Mucosa of rectum (tissue), 2 donors: ENCODE data around the gene KRT17.
"Not testable (repeated sequence)": the region's sequence is repeated elsewhere in the genome, so short reads cannot be mapped to it uniquely, and the experiment has no call there.

Experiments
- H3K27ac ChIP-seq, 2 donors: one replicate each; pipeline ENCODE4 v1.7.0; 2013; ENCODE audit warnings: inconsistent platforms in 2 of 2, low read depth in 2 of 2, low read length in 2 of 2
- H3K27me3 ChIP-seq, 2 donors: one replicate each; pipeline ENCODE4 v1.7.0; 2013; ENCODE audit warnings: low read length in 2 of 2; ENCODE audit not compliant: control insufficient read depth in 2 of 2, insufficient read depth in 2 of 2
- H3K36me3 ChIP-seq, 2 donors: one replicate each; pipeline ENCODE4 v1.7.0; 2013; ENCODE audit warnings: low read length in 2 of 2; ENCODE audit not compliant: control insufficient read depth in 2 of 2, insufficient read depth in 2 of 2
- H3K4me1 ChIP-seq, 2 donors: one replicate each; pipeline ENCODE4 v1.7.0; 2013; ENCODE audit warnings: low read length in 2 of 2, mild to moderate bottlenecking in 1 of 2; ENCODE audit not compliant: control insufficient read depth in 2 of 2, insufficient read depth in 2 of 2
- H3K4me3 ChIP-seq, 2 donors: one replicate each; pipeline ENCODE4 v1.7.0; 2013; ENCODE audit warnings: low read length in 2 of 2
- H3K9ac ChIP-seq, 2 donors: one replicate each; pipeline ENCODE4 v1.7.0; 2013; ENCODE audit warnings: low read length in 2 of 2, low read depth in 1 of 2, mild to moderate bottlenecking in 1 of 2
- H3K9me3 ChIP-seq, 2 donors: one replicate each; pipeline ENCODE4 v1.7.0; 2013; ENCODE audit warnings: low read length in 2 of 2; ENCODE audit not compliant: control insufficient read depth in 2 of 2
- donor health status: healthy.
- donor health status: Normal muscosa, but diverticular disease.

KRT17 gene

GRCh38 chr17:41634639-41635038 lies 10.3 kb upstream of the KRT17 start:
- no peak overlapping the region for H3K4me3 ChIP-seq
- no peaks in the 10 kb centered on the region for H3K27me3 ChIP-seq
- no peaks in the 10 kb centered on the region for H3K9me3 ChIP-seq
- H3K27ac ChIP-seq, result no peak overlapping the region
- H3K36me3 ChIP-seq, result no peaks in the 10 kb centered on the region
- no peak overlapping the region for H3K9ac ChIP-seq
- H3K4me1 ChIP-seq, result peaks cover 5 to 7% of the 10 kb centered on the region in 2 donors

- no peaks in the 10 kb centered on the region for H3K27me3 ChIP-seq
Measured at GRCh38 chr17:41633556-41634199, 9.3 kb upstream of the KRT17 start.

GRCh38 chr17:41632482-41633105 lies 8.2 kb upstream of the KRT17 start:
- H3K27ac ChIP-seq, result no peak overlapping the region
- no peak overlapping the region for H3K9ac ChIP-seq
- no peak overlapping the region for H3K4me3 ChIP-seq
- H3K36me3 ChIP-seq, result no peaks in the 10 kb centered on the region
- no peaks in the 10 kb centered on the region for H3K27me3 ChIP-seq
- peaks cover 5 to 7% of the 10 kb centered on the region in 2 donors for H3K4me1 ChIP-seq
- no peaks in the 10 kb centered on the region for H3K9me3 ChIP-seq

More at GRCh38 chr17:41633556-41634199, 9.3 kb upstream of the KRT17 start:
- Histone ChIP-seq H3K36me3 (no peaks in the 10 kb centered on the region), H3K9me3 (no peaks in the 10 kb centered on the region), H3K27ac (no peak overlapping the region), H3K4me1 (peaks cover 5 to 7% of the 10 kb centered on the region in 2 donors), H3K4me3 (no peak overlapping the region), H3K9ac (no peak overlapping the region)

- Histone ChIP-seq H3K4me3 (no peak overlapping the region), H3K9me3 (no peaks in the 10 kb centered on the region), H3K27ac (no peak overlapping the region), H3K4me1 (peaks cover 5 to 7% of the 10 kb centered on the region in 2 donors), H3K36me3 (no peaks in the 10 kb centered on the region), H3K9ac (no peak overlapping the region), H3K27me3 (no peaks in the 10 kb centered on the region)
Measured at GRCh38 chr17:41631898-41632285, 7.5 kb upstream of the KRT17 start.

GRCh38 chr17:41631025-41631897 lies 6.9 kb upstream of the KRT17 start:
- Histone ChIP-seq H3K4me3 (no peak overlapping the region), H3K9ac (no peak overlapping the region), H3K4me1 (peaks cover 5 to 7% of the 10 kb centered on the region in 2 donors), H3K36me3 (no peaks in the 10 kb centered on the region), H3K9me3 (no peaks in the 10 kb centered on the region), H3K27me3 (no peaks in the 10 kb centered on the region), H3K27ac (no peak overlapping the region)

GRCh38 chr17:41629826-41630670 lies 5.7 kb upstream of the KRT17 start:
- Histone ChIP-seq H3K9me3 (no peaks in the 10 kb centered on the region), H3K4me1 (peaks cover 0 to 2% of the 10 kb centered on the region in 2 donors), H3K27me3 (no peaks in the 10 kb centered on the region), H3K27ac (no peak overlapping the region), H3K36me3 (no peaks in the 10 kb centered on the region), H3K9ac (no peak overlapping the region), H3K4me3 (no peak overlapping the region)

GRCh38 chr17:41629316-41629715 lies 4.9 kb upstream of the KRT17 start:
- H3K4me3 ChIP-seq, result no peak overlapping the region
- no peaks in the 10 kb centered on the region for H3K27me3 ChIP-seq
- no peak overlapping the region for H3K9ac ChIP-seq
- no peaks in the 10 kb centered on the region for H3K9me3 ChIP-seq
- H3K4me1 ChIP-seq, result no peaks in the 10 kb centered on the region
- H3K27ac ChIP-seq, result no peak overlapping the region
- H3K36me3 ChIP-seq, result no peaks in the 10 kb centered on the region

GRCh38 chr17:41628621-41629255 lies 4.4 kb upstream of the KRT17 start:
- not testable (repeated sequence) for H3K9me3 ChIP-seq, H3K36me3 ChIP-seq, H3K27me3 ChIP-seq, H3K4me3 ChIP-seq, H3K27ac ChIP-seq, H3K4me1 ChIP-seq, H3K9ac ChIP-seq

- not testable (repeated sequence) for H3K9ac ChIP-seq, H3K9me3 ChIP-seq, H3K4me3 ChIP-seq, H3K27ac ChIP-seq, H3K36me3 ChIP-seq, H3K27me3 ChIP-seq, H3K4me1 ChIP-seq
Measured at GRCh38 chr17:41628073-41628370, 3.6 kb upstream of the KRT17 start.
